Measurements from ENCODE around the gene SLC10A1. TPM values are rescaled to one million over a fixed set of nuclear protein-coding genes. Genes with fewer than 3 reads are reported as not detected.
"Not testable (repeated sequence)": the region's sequence is repeated elsewhere in the genome, so short reads cannot be mapped to it uniquely, and the experiment has no call there.

Gene SLC10A1
- total RNA-seq, 1 experiment from 2014 or later = not detected

GRCh38 chr14:69769623-69770022 lies 27.4 kb downstream of the SLC10A1 start:
- DNase-seq (ENCODE audit: low spot score) = no peak

DNA sequence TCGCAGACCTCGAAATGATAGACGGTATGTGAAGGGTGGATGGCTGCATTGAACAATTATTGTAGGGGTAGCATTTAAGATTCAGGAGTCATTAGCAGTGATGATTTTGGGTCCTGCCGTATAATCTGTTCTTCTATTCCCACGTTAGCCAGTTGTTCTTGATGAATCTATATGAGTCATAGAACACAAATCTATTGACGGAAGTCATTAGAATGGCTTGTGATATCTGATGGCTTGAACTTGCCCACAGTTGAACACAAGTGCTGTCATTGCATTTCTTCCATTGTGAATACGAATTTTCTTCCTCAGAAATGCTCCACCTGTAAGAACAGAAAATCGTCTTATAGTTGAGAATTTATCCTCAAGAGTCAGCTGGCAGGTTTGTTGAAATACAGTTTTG lies 28.2 kb downstream of the SLC10A1 start:
- no peak for DNase-seq (ENCODE audit: low spot score)

- peak; percentile 82 for DNase-seq (ENCODE audit: low spot score)
These were observed 29.6 kb downstream of the SLC10A1 start for GRCh38 chr14:69767369-69767999.

- peak; percentile 96 for DNase-seq (ENCODE audit: low spot score)
These were observed 30.1 kb downstream of the SLC10A1 start, which contains the start of gene SRSF5 for GRCh38 chr14:69766984-69767368. Gene SRSF5 (plus strand): TSS chr14:69767142. CDS start chr14:69768157, 1,015 bp downstream.

GRCh38 chr14:69763761-69764510 lies 33.1 kb downstream of the SLC10A1 start:
- DNase-seq (ENCODE audit: low spot score) = no peak

DNA sequence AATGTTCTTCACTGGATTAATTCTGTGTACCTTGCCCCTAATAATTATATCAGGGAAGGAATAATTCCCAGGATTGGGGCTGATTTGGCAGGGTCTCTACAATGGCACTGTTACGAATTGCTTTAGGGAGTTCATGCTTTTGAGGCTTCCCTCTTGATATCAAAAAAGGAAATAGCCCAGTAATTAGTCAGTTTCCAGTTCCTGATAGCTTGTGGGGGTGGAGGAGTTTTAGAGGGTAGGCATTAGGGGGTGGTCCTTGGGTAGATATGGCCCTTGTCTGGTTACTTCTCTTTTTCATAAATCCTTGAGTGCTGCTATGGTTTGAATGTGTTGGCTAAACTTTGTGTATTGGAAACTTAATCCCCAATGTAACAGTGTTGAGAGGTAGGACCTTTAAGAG lies 36.2 kb downstream of the SLC10A1 start:
- DNase-seq (ENCODE audit: low spot score) = no peak

- DNase-seq (ENCODE audit: low spot score) = no peak
These were observed 40.7 kb downstream of the SLC10A1 start for GRCh38 chr14:69756298-69756697.

DNA sequence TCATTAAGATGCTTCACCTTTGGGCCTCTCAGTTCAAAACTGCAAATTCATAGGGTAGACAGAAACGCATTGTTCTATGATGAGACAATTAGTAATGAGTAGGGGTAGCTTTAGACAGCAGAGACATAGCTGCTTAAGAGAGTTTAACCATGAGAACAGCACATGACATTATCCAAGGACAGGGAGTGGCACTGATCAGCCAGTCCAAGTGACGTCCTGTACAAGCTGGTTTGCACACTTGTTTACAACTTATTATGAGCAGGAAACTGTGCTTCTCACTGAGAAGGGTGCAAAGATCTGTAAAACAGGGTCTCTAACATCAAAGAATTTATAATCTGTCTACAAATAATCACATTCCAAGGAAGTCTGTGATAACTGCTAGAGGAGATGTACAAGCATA lies 41.3 kb downstream of the SLC10A1 start:
- no peak for DNase-seq (ENCODE audit: low spot score)

- DNase-seq (ENCODE audit: low spot score) = no peak
These were observed 41.7 kb downstream of the SLC10A1 start for GRCh38 chr14:69755296-69755695.

GRCh38 chr14:69754487-69754886 lies 42.6 kb downstream of the SLC10A1 start:
- no peak for DNase-seq (ENCODE audit: low spot score)

DNA sequence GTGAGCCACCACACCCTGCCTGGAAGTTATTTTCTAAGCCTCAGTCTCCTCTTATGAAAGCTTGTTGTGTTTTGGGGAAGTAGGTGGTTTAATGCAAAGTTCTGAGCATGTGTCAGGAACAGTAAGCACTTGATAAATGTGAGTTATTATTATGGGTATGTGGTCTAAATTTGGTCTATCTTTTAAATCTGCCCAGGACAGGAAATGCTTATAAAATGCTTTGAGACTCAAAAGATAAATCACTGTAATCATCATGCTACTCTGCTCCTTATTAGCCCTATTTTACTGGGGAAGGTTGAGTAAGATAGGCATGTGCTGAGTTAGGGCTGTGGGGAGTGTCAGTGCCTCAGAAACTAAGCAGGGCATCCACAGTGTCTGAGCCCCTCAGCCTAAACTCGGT lies 43.2 kb downstream of the SLC10A1 start:
- DNase-seq (ENCODE audit: low spot score) = no peak

GRCh38 chr14:69752773-69753172 lies 44.3 kb downstream of the SLC10A1 start:
- DNase-seq (ENCODE audit: low spot score) = no peak

DNA sequence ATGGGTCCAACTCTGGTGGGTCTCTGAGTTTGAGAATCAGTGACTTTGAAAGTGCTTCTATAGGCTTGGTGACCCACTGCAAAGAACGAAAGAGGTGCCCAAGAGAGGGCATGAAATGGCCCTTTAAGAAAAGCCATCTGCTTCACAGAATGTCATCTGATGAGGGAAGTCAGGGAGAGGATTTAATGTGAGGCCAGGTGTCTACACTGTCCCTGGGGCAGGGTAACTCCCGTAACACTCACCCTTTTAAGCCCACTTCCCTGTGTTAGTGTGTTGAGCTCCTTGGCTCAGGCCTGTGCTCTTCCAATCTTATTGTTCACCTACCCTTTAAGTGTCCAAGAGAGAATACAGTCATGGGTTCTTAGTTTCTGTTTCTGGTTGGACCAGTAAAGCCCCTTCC lies 46.5 kb downstream of the SLC10A1 start:
- DNase-seq (ENCODE audit: low spot score) = no peak

DNA sequence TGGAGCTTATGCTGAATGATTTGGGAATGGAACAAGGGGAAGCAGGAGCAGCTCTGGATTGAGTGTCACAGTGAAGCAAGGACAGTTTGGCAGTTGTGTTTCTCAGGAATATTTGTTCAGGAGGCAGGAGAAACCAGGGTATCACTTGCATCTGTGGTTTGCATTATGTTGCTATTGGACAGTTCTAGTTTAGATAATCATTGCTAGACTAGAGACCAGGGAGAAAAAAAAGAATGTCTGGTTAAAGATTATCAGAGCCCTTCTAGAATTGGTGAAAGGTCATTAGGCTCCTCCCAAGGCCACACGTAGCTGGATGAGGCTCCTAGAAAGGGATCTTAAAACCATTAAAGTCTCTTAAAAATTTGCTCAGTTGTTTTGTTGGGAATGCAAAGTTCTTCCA lies 47.1 kb downstream of the SLC10A1 start:
- no peak for DNase-seq (ENCODE audit: low spot score)

- DNase-seq (ENCODE audit: low spot score) = no peak
These were observed 56.0 kb downstream of the SLC10A1 start for GRCh38 chr14:69741055-69741454.

GRCh38 chr14:69736405-69736804 lies 60.6 kb downstream of the SLC10A1 start:
- DNase-seq (ENCODE audit: low spot score) = not testable (repeated sequence)

DNA sequence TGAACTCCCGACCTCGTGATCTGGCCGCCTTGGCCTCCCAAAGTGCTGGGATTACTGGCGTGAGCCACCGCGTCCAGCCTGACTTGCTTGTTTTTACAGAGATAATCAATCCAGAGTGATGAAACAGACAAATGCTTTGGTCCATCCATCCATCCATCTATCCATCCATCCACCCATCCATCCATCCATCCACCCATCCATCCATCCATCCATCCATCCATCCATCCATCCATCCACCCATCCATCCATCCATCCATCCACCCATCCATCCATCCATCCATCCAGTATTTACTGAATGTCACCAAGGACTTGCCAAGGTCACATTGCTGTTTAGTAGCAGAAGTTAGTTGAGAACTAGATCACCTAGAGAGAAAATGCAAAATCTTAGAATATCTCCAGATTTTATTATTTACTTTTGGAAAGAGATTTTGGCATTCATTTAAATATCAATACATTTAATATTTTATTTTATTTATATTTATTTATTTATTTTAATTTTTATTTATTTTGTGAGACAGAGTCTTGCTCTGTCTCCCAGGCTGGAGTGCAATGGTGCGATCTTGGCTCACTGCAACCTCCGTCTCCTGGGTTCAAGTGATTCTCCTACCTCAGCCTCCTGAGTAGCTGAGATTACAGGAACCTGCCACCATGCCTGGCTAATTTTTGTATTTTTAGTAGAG lies 65.0 kb downstream of the SLC10A1 start:
- DNase-seq (ENCODE audit: low spot score) = not testable (repeated sequence)

GRCh38 chr14:69727860-69728259 lies 69.2 kb downstream of the SLC10A1 start:
- DNase-seq (ENCODE audit: low spot score) = no peak

DNA sequence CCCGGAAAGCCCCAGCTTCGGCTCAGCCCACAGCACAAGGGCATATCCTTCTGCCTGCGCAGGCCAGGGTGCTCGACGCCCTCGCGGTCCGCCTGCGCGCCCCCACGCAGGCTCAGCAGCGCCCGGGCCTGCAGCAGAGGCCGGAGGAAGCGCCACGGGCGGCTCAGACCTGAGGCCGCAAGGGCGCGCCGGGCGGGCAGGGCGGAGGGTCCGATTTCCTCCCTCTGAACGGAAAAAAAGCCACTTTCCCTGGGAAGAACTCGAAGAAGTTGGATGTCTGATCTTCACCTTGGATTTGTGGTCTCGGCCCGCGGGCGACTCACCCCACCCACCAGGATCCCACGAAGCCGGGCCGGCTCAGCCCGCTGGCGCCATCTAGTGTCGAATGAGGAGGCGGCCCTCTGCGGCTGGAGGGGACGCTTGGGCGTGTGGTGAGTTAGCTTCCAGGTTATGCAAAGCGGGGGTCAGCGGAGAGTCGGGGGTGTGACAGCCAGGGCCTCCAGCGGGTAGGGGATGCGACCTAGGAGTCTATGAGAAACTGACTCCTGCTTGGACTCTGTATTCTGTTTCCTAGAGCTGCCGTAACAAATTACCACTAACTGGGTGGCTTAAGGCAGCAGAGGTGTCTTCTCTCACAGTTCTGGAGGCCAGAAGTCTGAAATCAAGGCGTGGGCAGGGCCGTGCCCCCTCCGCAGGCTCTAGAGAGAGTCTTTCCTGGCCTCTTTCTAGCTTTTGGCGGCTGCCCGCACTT lies 70.1 kb downstream of the SLC10A1 start:
- DNase-seq (ENCODE audit: low spot score) = peak; percentile 39
